HL-60 (cell line): ENCODE measurements around the gene FHIT.

Experiments used
- DNase-seq, 2 experiments: peaks; one replicate each; pipeline ENCODE4 v3.0.0-alpha.2; 2010 to 2020; ENCODE audit warnings: low read depth in 1 of 2, low spot score in 1 of 2
- H3K27ac ChIP-seq: fragments of 250-450 bp; sonication (Bioruptor Pico); replicated peaks from 2 replicates; pipeline ENCODE4 v1.5.1; 2020; ENCODE audit warnings: mild to moderate bottlenecking, moderate library complexity
- H3K27me3 ChIP-seq: fragments of 250-450 bp; sonication (Bioruptor Pico); 2 replicates; pipeline ENCODE4 v1.5.1; 2021; ENCODE audit warnings: mild to moderate bottlenecking, moderate library complexity; ENCODE audit not compliant: insufficient read depth, poor library complexity, severe bottlenecking
- H3K4me3 ChIP-seq: replicated peaks from 2 replicates; pipeline ENCODE4 v1.5.1; 2011; ENCODE audit warnings: mild to moderate bottlenecking, control low read depth, low read length; ENCODE audit not compliant: insufficient read depth
- GABPA ChIP-seq: IDR thresholded peaks from 2 replicates; pipeline ENCODE4 v1.6.1; 2012; ENCODE audit warnings: low read depth
- POLR2AphosphoS5 ChIP-seq: IDR thresholded peaks from 2 replicates; pipeline ENCODE4 v1.6.1; 2012; ENCODE audit warnings: low read depth
- SPI1 ChIP-seq: IDR thresholded peaks from 2 replicates; pipeline ENCODE4 v1.6.1; 2012; ENCODE audit warnings: low read depth, mild to moderate bottlenecking, borderline replicate concordance
- TF ChIP-seq, protein P1 (sequence below): IDR thresholded peaks from one replicate; pipeline ENCODE4 v1.5.1; 2011; ENCODE audit warnings: low read length, control low read depth, inconsistent platforms; ENCODE audit not compliant: insufficient read depth
- TF ChIP-seq, protein P2 (sequence below): IDR thresholded peaks from 2 replicates; pipeline ENCODE4 v1.6.1; 2012; ENCODE audit warnings: low read depth; ENCODE audit not compliant: insufficient replicate concordance

Gene FHIT

DNA sequence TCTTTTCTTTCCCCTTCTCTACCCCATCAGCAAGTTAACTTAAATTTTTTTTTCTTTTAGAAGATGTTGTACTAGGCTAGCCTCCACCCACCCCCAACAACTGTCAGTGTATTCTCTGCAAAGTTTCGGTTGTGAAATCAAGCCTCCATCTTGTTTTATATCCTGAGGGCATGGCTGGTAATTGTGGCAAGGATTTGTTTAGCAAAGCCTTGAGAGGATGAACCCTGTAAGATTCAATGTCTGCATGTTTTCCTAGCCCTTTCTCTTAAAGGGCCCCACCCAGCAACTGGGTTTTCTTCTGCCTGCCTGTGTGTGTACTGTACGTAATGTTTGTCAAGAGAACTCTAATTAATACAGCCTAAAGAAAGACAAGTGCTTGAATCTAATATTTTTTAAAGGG is 475.3 kb downstream of the FHIT start:
- Histone ChIP-seq H3K27ac (no peak overlapping the region), H3K4me3 (no peak overlapping the region), H3K27me3 (no peaks in the 10 kb centered on the region)
- DNase-seq = no peak
- TF ChIP-seq GABPA (no peak), POLR2AphosphoS5 (no peak), SPI1 (no peak)
- TF ChIP-seq, protein P1, sequence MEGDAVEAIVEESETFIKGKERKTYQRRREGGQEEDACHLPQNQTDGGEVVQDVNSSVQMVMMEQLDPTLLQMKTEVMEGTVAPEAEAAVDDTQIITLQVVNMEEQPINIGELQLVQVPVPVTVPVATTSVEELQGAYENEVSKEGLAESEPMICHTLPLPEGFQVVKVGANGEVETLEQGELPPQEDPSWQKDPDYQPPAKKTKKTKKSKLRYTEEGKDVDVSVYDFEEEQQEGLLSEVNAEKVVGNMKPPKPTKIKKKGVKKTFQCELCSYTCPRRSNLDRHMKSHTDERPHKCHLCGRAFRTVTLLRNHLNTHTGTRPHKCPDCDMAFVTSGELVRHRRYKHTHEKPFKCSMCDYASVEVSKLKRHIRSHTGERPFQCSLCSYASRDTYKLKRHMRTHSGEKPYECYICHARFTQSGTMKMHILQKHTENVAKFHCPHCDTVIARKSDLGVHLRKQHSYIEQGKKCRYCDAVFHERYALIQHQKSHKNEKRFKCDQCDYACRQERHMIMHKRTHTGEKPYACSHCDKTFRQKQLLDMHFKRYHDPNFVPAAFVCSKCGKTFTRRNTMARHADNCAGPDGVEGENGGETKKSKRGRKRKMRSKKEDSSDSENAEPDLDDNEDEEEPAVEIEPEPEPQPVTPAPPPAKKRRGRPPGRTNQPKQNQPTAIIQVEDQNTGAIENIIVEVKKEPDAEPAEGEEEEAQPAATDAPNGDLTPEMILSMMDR = no peak
- TF ChIP-seq, protein P2, sequence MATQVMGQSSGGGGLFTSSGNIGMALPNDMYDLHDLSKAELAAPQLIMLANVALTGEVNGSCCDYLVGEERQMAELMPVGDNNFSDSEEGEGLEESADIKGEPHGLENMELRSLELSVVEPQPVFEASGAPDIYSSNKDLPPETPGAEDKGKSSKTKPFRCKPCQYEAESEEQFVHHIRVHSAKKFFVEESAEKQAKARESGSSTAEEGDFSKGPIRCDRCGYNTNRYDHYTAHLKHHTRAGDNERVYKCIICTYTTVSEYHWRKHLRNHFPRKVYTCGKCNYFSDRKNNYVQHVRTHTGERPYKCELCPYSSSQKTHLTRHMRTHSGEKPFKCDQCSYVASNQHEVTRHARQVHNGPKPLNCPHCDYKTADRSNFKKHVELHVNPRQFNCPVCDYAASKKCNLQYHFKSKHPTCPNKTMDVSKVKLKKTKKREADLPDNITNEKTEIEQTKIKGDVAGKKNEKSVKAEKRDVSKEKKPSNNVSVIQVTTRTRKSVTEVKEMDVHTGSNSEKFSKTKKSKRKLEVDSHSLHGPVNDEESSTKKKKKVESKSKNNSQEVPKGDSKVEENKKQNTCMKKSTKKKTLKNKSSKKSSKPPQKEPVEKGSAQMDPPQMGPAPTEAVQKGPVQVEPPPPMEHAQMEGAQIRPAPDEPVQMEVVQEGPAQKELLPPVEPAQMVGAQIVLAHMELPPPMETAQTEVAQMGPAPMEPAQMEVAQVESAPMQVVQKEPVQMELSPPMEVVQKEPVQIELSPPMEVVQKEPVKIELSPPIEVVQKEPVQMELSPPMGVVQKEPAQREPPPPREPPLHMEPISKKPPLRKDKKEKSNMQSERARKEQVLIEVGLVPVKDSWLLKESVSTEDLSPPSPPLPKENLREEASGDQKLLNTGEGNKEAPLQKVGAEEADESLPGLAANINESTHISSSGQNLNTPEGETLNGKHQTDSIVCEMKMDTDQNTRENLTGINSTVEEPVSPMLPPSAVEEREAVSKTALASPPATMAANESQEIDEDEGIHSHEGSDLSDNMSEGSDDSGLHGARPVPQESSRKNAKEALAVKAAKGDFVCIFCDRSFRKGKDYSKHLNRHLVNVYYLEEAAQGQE = no peak

DNA sequence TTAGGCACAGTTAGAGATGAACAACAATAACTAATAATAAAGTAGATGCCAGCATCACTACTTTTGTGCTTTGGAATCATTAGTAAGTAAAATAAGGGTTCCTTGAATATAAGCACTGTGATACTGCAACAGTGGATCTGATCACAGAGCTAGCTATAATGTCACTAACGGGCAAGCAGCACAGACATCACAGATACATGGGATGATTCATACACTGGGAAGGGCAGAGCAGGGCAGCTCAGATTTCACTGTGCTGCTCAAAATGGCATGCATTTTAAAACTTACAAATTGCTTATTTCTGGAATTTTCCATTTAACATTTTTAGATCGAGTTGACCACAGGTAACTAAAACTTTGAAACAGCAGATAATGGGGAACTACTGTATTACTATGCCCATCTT is 476.6 kb downstream of the FHIT start:
- no peak overlapping the region for H3K4me3 ChIP-seq
- TF ChIP-seq, protein P2 = no peak
- TF ChIP-seq POLR2AphosphoS5 = no peak
- TF ChIP-seq, protein P1 = no peak
- TF ChIP-seq GABPA = no peak
- TF ChIP-seq SPI1 = no peak
- H3K27me3 ChIP-seq = no peaks in the 10 kb centered on the region
- no peak for DNase-seq
- H3K27ac ChIP-seq = no peak overlapping the region

DNA sequence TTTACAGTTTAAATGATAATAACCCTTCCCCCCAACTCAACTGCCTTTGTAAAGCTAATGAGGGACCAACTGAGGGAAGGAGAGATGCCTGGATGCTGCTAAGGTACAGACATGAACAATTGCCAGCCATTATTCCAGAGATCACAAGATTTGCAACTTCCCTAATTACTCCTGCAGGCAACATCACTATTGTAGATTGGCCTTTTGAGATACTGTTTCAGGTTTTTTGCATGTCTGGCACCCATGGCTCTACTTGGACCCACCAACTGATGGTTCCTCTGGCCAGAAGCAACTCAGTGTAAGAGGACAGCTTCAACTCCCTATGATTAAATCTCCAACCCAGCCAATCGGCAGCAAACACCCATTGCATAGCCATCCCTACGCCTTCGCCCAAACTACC is 478.7 kb downstream of the FHIT start:
- Histone ChIP-seq H3K4me3 (no peak overlapping the region), H3K27ac (no peak overlapping the region), H3K27me3 (no peaks in the 10 kb centered on the region)
- TF ChIP-seq, protein P1 = no peak
- TF ChIP-seq, protein P2 = no peak
- TF ChIP-seq SPI1 = no peak
- no peak for TF ChIP-seq POLR2AphosphoS5
- TF ChIP-seq GABPA = no peak
- no peak for DNase-seq
